M059J (cell line): ENCODE measurements around the gene NFATC3. TPM values are rescaled to one million over a fixed set of nuclear protein-coding genes. Genes with fewer than 3 reads are reported as not detected.

Experiments
- DNase-seq: peaks from one replicate; pipeline ENCODE4 v3.0.0-alpha.2; 2012; ENCODE audit warnings: low read depth
- total RNA-seq: library from RNA; depleted of rRNA; stranded (reverse); fragments of >200 nt; shearing (Covaris generic); gene quantifications from 2 replicates; pipeline ENCODE4 v1.2.3, GENCODE V29; 2014

The NFATC3 gene
- total RNA-seq, 1 experiment from 2014 or later: 31.9 TPM

- no peak for DNase-seq
Measured at GRCh38 chr16:68246666-68247065, 161.5 kb downstream of the NFATC3 start.

GRCh38 chr16:68247400-68247799, 162.2 kb downstream of the NFATC3 start:
- DNase-seq: no peak

DNA sequence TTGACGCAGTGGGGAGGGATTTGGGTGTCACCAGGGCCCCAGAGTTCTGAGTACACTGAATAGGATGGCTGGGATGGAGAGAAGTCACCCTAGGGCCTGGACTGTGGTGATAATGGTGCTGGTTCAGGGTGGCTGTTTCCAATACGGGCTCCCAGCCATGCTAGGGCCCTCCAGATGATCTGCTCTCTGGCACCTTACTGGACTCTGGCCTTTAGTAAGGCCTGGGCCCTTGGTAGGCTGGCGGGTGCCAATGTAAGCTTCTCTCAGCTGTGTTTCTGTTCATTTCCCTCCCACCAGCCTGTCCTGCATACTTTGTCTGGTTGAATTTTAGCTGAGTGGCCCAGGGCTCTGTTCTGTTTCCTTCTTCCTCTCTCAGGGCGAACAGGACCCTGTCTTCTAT, 162.8 kb downstream of the NFATC3 start:
- DNase-seq: no peak

DNA sequence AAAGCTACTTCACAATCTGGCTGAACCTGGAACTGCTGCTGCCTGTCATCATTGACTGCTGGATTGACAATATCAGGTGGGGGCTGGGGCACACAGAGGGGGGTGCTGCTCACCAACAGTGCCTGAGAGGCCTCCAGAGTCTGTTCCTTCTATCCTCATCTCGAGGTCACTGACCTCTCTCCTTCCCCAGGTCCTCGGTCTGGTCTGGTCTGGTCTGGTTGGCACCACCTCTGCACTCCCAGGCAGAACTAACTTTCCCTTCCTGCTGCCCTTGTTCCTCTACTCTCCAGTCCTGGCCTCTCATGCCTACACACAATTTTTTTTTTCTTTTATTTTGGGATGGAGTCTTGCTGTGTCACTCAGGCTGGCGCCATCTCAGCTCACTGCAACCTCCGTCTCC, 164.2 kb downstream of the NFATC3 start:
- DNase-seq: no peak

DNA sequence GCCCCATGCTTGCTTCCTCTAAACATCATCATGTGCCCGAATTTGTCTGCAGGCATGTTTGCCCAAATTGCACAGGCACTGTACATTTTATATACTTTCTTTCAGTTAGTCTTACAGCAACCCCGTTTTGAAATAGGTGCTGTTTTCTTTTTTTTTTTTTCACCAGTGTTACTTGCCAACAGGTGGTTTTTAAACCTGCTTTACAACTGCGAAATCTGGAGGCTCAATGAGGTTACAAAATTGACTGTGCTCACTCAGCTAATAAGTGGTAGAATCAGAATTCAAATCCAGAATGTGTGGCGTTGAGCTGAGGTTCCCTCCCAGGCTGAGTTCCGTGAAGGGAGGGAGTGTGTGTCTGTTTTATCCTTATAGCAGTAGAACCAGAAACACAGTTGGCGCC, 165.8 kb downstream of the NFATC3 start:
- no peak for DNase-seq

DNA sequence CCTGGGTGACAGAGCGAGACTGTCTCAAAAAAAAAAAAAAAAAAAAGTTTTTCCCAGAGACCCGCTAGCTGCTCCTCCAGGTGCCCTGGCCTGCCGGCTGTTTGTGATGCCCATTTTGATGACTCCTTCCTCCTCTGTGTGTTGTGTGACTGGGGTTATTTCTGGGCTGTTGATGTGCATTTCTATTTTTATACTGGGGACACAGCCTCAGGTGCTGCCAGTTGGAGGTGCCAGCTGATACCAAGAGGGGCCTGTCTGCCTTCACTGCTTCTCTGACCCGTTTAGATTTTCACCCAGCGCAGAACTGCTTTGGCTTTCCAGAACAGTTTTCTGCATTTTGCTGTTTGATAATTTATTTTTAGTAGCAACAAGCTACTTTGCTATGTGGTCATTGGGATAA, 166.7 kb downstream of the NFATC3 start:
- no peak for DNase-seq

DNA sequence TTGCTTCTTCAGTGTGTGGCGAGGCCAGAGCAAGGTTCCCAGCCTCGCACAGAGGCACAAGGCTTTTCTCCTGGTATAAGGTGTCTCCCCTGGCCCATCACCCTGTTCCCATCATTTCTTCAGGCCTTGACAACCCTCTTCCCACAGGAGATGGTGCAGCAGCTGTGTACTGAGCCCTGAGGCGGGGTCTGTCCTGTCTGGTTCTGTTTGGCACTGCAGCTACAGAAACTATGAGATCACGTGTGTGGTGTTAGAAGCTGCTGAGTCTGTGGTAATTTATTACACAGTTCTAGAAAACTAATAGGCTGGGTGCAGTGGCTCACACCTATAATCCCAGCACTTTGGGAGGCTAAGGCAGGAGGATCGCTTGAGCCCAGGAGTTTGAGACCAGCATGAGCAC, 167.2 kb downstream of the NFATC3 start:
- DNase-seq: no peak

- no peak for DNase-seq
Measured at GRCh38 chr16:68253721-68254120, 168.6 kb downstream of the NFATC3 start.

GRCh38 chr16:68255712-68256111, 170.5 kb downstream of the NFATC3 start:
- no peak for DNase-seq

DNA sequence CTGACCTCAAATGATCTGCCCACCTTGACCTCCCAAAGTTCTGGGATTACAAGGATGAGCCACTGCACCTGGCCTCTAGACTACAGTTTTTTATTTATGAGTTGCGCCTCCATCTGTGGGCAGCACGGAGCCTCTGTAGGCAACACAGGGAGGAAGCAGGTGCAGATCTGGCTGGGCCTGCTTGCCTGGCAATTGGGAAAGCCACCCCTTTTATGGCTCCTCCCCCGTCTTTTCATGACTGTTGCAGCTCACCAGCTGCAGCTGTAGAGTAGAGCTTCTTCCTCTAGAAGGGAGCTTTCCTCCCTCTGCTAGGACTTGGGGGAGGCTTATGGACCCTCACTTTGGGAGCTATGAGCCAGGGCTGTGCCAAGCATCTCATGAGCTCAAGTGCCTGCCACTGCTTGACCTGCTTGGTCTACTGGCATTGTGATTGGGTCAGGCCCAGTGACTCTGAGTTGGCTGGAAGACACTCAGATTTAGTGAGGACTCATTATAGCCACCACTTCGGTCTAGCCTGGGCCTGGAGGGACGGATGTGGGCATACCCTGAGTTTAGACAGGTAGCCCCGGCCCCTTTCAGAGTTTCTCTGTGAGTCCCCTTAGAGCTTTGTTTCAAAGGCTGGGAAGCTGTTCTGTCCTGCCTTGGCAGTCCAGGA, 172.2 kb downstream of the NFATC3 start:
- DNase-seq: peak; percentile 38

DNA sequence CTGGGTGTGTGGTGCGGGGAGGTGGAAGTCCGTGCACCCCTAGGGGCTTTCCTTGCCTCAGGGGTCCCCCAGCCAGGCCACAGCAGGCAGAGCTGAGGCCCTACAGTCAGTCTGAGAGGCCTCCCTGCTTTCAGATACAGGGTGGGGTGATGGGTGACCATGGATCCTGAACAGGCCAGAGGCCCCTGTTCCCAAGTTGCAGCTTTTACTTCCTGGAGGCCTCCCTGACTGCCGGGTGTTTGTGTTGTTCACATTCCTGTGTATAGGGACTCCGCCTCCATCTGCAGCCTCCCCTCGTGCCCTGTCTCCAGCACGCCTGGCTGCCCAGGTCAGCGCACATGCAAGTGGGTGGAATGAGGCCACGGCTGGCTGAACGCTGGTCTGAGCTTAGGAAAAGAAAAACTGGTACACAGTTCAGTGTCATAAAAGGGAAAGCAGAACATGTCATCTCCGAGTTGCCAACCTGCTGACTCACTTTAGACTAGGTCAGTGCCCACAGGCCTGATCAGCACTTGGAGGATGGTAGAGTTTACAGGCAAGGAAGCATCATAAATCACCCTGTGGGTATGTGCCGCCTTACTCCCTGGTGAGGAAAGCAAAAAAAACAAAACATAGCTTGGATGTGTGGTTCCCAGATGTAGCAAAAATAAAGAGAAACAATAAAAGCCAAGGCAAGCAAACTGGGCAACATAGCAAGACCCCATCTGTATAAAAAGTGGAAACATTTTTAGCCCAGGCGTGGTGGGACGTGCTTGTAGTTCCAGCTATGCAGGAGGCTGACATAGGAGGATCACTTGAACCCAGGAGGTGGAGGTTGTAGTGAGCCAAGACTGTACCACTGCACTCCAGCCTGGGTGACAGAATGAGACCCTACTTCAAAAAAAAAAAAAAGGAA, 173.0 kb downstream of the NFATC3 start:
- peak; percentile 98 for DNase-seq

GRCh38 chr16:68259007-68259825, 174.0 kb downstream of the NFATC3 start:
- no peak for DNase-seq

- no peak for DNase-seq
Measured at GRCh38 chr16:68263559-68264127, 178.5 kb downstream of the NFATC3 start.

GRCh38 chr16:68264128-68265077, 179.2 kb downstream of the NFATC3 start, which contains the start of gene SLC7A6:
Gene SLC7A6, plus strand, starts transcription at chr16:68264526. Its CDS starts 10,201 bp downstream, at chr16:68274727.
- DNase-seq: peak; percentile 77

DNA sequence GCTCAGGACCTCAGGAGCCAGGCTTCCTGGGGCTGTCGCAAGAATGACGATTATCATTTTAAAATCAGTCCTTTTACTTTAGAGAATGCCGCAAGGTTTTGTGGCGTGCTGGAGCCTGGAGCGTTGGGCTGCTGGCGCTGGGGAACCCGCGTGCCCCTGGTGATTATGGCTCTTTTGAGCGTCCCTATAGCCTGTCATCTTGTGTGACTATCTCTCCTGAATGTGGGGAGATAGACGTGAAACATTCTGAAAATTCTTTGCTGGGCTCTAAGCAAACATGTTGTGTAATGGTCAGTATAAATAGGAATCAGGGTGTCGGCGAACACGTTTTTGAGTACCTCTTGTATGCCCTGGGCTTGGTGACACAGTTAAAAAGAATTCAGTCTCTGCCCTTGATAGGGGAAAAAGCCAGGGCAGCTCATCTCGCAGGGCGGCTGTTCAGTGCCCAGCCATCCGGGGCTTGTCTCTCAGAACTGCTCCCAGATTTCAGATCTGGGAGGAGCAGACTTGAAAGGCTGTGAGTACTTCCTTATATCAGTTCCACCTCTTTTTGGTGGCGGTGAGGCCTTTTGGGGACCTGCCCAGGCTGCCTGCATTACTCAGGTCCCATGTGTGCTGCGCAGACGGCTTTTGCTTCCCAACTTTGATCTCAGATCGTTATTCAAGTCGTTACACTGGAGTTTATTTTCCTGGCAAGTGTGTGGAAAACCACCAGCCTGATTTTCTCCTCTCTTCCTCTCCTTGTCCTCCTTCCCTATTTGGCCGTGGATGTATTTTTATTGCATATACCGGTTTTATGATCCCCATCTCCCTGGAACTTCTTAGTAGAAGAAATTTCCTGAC, 180.1 kb downstream of the NFATC3 start:
- peak; percentile 94 for DNase-seq

GRCh38 chr16:68267612-68268405, 182.6 kb downstream of the NFATC3 start:
- no peak for DNase-seq

GRCh38 chr16:68269793-68270192, 184.6 kb downstream of the NFATC3 start:
- DNase-seq: no peak

- DNase-seq: peak; percentile 28
Measured at GRCh38 chr16:68270353-68270752, 185.2 kb downstream of the NFATC3 start.
